Chondrocyte (in vitro differentiated cells): ENCODE measurements around the gene DMD. TPM values are rescaled to one million over a fixed set of nuclear protein-coding genes. Genes with fewer than 3 reads are reported as not detected.

ENCODE experiments used
- DNase-seq: peaks from one replicate; pipeline ENCODE4 v3.0.0; 2021; ENCODE audit warnings: mixed read lengths, low spot score
- H3K27ac Mint-ChIP-seq: one replicate; pipeline ENCODE4 v1.8.0; 2021; ENCODE audit warnings: mild to moderate bottlenecking, moderate library complexity, mixed read lengths; ENCODE audit not compliant: unreplicated experiment
- H3K27me3 Mint-ChIP-seq: 2 replicates; pipeline ENCODE4 v1.8.0; 2021; ENCODE audit warnings: low read depth, mixed read lengths
- H3K36me3 Mint-ChIP-seq: 2 replicates; pipeline ENCODE4 v1.8.0; 2021; ENCODE audit warnings: low read depth, mixed read lengths
- H3K4me1 Mint-ChIP-seq: 2 replicates; pipeline ENCODE4 v1.8.0; 2021; ENCODE audit warnings: low read depth, mild to moderate bottlenecking, mixed read lengths
- H3K4me3 Mint-ChIP-seq: one replicate; pipeline ENCODE4 v1.8.0; 2021; ENCODE audit warnings: mild to moderate bottlenecking, moderate library complexity, mixed read lengths; ENCODE audit not compliant: unreplicated experiment
- H3K9me3 Mint-ChIP-seq: 2 replicates; pipeline ENCODE4 v1.8.0; 2021; ENCODE audit warnings: low read depth, mixed read lengths
- total RNA-seq: library from RNA; stranded (reverse); gene quantifications from 3 replicates; pipeline ENCODE4 v1.2.1, GENCODE V29; 2021
- TF ChIP-seq, protein P1 (sequence below): fragments of 200-600 bp; sonication (generic); IDR thresholded peaks from 2 replicates; pipeline ENCODE4 v1.5.0; 2021; ENCODE audit warnings: antibody characterized with exemption, mild to moderate bottlenecking, moderate library complexity

The DMD gene
- total RNA-seq, 1 donor from 2014 or later, result 201 TPM

DNA sequence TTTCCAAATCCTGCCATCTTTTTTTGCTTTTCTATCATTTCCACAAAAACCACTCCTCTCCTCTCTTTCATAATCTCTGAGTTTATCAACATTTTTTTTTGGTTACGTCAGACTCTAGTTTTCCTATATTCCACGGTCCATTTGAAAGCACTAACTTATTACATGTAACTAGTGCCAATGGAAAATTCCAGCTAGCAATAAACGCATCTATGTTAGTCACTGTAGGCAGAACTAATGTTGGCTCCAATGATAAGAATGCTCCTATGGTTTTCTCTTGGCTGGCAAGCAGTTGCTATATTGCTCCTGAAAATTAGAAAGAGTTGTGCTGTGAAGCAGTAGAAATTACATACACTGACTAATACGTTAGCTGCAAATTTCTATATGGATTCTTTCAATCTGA is 1504.9 kb downstream of the DMD start:
- Mint-ChIP-seq H3K4me1 (peaks cover 14% of the 10 kb centered on the region), H3K27me3 (no peaks in the 10 kb centered on the region), H3K4me3 (no peak overlapping the region), H3K9me3 (peaks cover 6% of the 10 kb centered on the region), H3K27ac (no peak overlapping the region), H3K36me3 (no peaks in the 10 kb centered on the region)
- TF ChIP-seq, protein P1, sequence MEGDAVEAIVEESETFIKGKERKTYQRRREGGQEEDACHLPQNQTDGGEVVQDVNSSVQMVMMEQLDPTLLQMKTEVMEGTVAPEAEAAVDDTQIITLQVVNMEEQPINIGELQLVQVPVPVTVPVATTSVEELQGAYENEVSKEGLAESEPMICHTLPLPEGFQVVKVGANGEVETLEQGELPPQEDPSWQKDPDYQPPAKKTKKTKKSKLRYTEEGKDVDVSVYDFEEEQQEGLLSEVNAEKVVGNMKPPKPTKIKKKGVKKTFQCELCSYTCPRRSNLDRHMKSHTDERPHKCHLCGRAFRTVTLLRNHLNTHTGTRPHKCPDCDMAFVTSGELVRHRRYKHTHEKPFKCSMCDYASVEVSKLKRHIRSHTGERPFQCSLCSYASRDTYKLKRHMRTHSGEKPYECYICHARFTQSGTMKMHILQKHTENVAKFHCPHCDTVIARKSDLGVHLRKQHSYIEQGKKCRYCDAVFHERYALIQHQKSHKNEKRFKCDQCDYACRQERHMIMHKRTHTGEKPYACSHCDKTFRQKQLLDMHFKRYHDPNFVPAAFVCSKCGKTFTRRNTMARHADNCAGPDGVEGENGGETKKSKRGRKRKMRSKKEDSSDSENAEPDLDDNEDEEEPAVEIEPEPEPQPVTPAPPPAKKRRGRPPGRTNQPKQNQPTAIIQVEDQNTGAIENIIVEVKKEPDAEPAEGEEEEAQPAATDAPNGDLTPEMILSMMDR, result no peak
- DNase-seq, result no peak

DNA sequence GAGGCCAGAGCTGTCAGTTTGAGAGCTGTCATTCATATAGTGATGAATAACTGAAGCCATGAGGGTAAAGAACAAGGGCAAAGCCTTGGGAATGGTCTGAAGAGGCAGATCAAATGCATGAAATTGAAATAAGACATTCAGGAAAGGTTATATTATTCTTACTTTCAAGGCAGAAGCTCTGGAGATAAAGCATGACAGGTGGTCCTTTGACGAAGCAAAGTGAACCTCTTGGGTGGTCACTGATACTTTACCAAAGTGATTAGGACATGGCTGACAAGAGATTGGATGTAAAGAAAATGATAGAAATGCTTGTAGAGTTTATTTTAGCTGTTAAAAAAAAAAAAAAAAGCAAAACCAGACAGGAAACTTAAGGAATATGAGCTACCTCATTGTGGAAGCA is 1505.5 kb downstream of the DMD start:
- Mint-ChIP-seq H3K27ac (no peak overlapping the region), H3K36me3 (no peaks in the 10 kb centered on the region), H3K4me3 (no peak overlapping the region), H3K27me3 (no peaks in the 10 kb centered on the region), H3K9me3 (peaks cover 6% of the 10 kb centered on the region), H3K4me1 (peaks cover 14% of the 10 kb centered on the region)
- TF ChIP-seq, protein P1, result no peak
- DNase-seq, result no peak

DNA sequence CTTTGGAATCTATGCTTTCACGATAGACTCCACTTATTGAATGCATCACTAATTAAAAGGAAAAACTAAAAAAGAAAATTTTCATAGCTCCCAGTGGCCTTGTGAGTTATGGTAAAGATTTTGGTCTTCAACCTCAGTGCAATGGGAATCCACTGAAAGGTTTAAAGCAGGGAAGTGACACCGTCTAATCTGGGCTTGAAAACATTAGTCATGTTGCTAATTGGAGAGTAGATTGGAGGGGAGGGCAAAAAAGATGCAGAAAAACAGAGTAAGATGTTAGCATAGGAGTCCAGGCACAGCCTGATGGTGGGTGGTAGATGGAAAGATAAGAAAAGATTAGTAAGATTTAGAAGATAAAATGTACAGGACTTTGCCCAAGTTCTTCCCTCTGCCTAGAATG is 1506.4 kb downstream of the DMD start:
- no peak overlapping the region for H3K27ac Mint-ChIP-seq
- no peaks in the 10 kb centered on the region for H3K36me3 Mint-ChIP-seq
- peaks cover 6% of the 10 kb centered on the region for H3K9me3 Mint-ChIP-seq
- H3K27me3 Mint-ChIP-seq, result no peaks in the 10 kb centered on the region
- no peak for DNase-seq
- H3K4me3 Mint-ChIP-seq, result no peak overlapping the region
- peaks cover 14% of the 10 kb centered on the region for H3K4me1 Mint-ChIP-seq
- TF ChIP-seq, protein P1, result no peak

DNA sequence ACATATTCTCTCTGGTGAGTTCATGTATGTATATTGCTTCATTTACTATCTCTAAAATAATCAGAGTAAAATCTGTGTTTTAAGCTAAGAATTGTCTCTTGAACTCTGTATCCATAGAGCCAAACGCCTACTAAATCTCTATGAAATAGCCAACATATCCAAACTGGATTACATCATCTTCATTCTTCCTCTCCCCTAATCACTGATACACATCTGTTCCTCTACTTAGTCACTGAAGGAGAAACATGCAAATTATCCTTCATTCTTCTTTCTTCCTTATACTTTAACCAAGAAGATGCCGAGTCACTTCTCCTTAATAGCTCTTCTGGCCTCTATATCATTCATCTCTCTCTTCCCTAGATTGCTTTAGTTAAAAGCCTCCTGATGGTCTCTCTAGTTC is 1509.1 kb downstream of the DMD start:
- DNase-seq, result no peak

DNA sequence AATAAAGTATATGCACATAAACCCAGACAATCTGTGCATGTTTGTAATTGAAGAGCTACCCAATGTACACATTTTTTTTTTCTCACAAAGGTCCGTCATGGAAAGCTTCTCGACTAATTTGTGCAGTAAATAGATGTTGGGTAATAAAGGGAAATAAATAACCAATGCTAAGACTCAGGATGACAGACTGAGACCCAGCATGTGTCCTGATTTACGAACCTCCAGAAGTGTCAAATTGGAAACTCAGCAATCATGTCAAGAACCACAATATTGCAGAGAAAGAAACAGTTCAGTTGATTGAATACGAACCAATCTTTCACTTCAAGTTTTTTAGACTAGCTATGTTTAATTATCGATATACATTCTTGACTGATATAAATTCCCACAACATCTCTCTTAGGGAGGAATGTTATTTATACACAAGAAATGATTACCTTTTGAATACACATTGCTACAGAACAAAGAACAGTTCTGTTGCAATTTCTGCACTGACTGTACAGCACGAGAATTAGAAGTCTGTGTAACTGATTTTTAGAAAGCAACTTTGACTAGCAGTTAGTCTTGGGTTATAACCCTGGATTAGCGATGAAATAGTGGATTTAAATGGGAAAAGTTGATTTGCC is 1513.9 kb downstream of the DMD start:
- Mint-ChIP-seq H3K4me1 (no peaks in the 10 kb centered on the region), H3K27ac (no peak overlapping the region), H3K9me3 (peaks cover 10% of the 10 kb centered on the region), H3K36me3 (no peaks in the 10 kb centered on the region), H3K27me3 (no peaks in the 10 kb centered on the region), H3K4me3 (no peak overlapping the region)
- TF ChIP-seq, protein P1, result no peak
- DNase-seq, result no peak

More for the DNA sequence above, 1509.1 kb downstream of the DMD start:
- TF ChIP-seq, protein P1, result no peak
- no peaks in the 10 kb centered on the region for H3K36me3 Mint-ChIP-seq
- peaks cover 6% of the 10 kb centered on the region for H3K9me3 Mint-ChIP-seq
- H3K27me3 Mint-ChIP-seq, result no peaks in the 10 kb centered on the region
- peaks cover 4% of the 10 kb centered on the region for H3K4me1 Mint-ChIP-seq
- no peak overlapping the region for H3K27ac Mint-ChIP-seq
- no peak overlapping the region for H3K4me3 Mint-ChIP-seq
